ENCODE data around the gene S100A16.
A peak's percentile ranks its signal among the peaks of the same experiment; 100 is the strongest.

DNA sequence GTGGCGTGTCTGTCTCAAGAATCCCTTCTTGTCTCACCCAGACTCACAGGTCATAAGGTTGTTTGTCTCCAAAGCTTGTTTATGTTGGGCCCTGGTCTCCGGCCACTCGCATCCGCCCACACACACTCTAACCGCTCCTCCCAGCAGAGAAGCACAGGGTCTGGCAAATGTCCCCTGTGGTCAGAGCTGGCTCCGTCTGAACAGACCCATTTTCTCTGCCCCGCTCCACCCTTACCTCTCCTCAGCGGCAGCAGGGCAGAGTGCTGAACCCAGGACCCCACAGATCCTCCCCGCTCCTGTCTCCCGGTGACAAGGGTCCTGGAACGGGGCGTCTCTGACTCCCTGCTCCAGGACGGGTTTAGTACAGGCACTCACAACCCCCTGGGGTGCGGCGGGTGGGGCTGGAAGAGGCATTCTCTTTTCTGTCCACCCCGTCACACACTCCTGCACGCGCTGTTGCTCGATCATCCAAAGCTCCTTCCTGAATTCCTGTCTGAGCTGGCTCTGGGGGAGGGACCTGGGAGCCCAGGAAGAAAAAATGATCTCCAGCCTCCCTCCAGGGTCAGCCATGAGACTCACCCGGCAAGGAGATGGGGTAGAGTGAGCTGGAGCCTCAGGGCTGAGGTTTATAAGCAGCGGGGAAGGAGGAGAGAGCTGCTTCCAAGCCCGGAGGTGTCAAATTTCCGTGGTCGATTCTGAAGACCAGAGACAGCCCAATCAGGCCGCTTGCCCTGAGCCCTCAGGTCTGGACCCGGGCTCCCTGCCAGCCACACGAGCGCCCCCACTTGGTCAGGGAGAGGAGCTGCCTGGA, 14.2 kb upstream of the S100A16 start, which contains the start of gene S100A13:
- TF ChIP-seq, protein P1, sequence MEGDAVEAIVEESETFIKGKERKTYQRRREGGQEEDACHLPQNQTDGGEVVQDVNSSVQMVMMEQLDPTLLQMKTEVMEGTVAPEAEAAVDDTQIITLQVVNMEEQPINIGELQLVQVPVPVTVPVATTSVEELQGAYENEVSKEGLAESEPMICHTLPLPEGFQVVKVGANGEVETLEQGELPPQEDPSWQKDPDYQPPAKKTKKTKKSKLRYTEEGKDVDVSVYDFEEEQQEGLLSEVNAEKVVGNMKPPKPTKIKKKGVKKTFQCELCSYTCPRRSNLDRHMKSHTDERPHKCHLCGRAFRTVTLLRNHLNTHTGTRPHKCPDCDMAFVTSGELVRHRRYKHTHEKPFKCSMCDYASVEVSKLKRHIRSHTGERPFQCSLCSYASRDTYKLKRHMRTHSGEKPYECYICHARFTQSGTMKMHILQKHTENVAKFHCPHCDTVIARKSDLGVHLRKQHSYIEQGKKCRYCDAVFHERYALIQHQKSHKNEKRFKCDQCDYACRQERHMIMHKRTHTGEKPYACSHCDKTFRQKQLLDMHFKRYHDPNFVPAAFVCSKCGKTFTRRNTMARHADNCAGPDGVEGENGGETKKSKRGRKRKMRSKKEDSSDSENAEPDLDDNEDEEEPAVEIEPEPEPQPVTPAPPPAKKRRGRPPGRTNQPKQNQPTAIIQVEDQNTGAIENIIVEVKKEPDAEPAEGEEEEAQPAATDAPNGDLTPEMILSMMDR (IDR thresholded peaks at IDR 0.05; ENCODE audit: low read depth, low read length) = peak; percentile 58
- peak; percentile 54 for TF ChIP-seq POLR2A (IDR thresholded peaks at IDR 0.05; ENCODE audit: extremely low read depth, insufficient read length)
- TF ChIP-seq MAX (IDR thresholded peaks at IDR 0.05; ENCODE audit: low read depth, low read length) = no peak
- no peak for TF ChIP-seq MYC (IDR thresholded peaks at IDR 0.05; ENCODE audit: low read depth, low read length)
